GM19455 (cell line): ENCODE data around the gene LIPM.

Experiments used
- ATAC-seq: cut with Tn5 transposase; IDR thresholded peaks from one replicate; pipeline ENCODE4 v1.9.1; 2021; ENCODE audit not compliant: unreplicated experiment

The LIPM gene, protein sequence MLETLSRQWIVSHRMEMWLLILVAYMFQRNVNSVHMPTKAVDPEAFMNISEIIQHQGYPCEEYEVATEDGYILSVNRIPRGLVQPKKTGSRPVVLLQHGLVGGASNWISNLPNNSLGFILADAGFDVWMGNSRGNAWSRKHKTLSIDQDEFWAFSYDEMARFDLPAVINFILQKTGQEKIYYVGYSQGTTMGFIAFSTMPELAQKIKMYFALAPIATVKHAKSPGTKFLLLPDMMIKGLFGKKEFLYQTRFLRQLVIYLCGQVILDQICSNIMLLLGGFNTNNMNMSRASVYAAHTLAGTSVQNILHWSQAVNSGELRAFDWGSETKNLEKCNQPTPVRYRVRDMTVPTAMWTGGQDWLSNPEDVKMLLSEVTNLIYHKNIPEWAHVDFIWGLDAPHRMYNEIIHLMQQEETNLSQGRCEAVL

DNA sequence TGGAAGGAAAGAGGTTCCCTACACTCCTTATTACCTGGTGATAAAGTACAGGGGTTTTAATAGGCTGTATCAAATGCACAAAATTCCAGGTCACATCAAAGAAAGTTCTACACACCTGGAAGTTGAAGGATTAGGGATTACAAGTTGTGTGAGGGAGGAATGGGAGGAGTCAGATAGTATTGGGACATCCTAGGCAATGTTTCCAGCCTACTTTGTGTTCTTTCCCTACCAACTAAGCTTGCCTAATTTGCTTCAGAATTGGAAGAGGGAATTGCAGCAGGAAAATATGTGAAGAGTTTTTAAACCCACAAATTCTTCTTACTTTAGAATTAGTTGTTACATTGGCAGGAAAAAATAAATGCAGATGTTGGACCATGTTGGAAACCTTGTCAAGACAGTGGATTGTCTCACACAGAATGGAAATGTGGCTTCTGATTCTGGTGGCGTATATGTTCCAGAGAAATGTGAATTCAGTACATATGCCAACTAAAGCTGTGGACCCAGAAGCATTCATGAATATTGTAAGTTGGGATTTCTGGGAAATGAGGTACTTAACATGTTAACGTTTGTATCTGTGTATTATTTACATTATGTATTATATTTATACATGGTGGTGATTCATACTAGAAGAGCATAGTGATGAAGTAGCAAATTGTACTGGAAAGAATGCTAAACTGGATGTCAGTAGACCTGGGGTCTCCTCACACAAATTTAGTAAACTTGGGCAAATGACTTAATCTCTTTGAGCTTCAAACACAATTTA, at the start of gene LIPM:
TSS of gene LIPM (plus strand) at position 208 of the 763 bp plus-strand sequence. CDS start at position 375, 167 bp downstream.
- no peak for ATAC-seq

DNA sequence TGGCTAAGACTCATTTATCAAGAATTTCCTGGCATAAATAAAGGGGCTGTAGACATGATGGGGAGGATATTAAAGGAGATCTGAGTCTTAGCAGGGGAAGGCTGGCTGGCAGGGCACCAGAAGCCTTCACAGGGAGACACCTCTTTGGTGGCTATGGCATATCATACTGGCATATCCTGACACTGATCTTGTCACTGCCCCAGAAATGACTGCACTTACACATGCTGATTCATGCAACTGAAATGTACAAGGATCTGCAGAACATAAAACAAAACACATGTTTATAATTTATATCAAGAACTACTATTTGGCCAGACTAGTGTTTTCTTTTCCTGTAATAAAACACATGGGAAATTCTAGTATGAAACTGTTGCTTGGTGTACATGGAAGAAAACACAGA, 48.2 kb upstream of the LIPM start:
- no peak for ATAC-seq

DNA sequence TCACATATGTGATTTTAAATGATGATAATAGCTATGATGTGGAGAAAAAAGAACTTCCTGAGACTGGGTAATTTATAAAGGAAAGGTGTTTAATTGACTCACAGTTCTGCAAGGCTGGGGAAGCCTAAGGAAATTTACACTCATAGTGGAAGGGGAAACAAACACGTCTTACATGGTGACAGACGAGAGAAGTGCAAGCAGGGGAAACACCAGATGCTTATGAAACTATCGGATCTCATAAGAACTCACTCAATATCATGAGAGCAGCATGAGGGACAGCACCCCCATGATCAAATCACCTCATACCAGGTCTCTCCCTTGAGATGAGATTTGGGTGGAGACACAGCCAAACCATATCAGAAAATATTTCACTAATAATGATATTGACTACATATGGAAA, 46.8 kb upstream of the LIPM start:
- no peak for ATAC-seq

DNA sequence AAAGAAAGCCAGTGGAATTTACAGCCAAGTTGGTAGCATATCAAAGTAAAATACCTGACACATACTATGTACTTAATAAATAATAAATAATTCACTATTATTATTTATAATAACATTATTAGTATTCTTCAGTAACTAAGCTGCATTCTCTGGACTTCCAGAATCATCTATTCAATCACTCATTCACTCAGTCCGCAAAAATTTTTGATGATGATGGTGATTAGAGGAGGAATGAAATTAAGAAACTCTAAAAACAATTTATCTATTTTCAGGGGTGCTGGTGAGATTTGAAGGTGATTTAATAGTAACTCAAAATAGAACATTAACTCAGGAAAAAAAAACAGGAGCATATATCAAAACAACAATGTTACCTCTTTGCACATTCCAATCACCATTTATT, 45.9 kb upstream of the LIPM start:
- no peak for ATAC-seq

DNA sequence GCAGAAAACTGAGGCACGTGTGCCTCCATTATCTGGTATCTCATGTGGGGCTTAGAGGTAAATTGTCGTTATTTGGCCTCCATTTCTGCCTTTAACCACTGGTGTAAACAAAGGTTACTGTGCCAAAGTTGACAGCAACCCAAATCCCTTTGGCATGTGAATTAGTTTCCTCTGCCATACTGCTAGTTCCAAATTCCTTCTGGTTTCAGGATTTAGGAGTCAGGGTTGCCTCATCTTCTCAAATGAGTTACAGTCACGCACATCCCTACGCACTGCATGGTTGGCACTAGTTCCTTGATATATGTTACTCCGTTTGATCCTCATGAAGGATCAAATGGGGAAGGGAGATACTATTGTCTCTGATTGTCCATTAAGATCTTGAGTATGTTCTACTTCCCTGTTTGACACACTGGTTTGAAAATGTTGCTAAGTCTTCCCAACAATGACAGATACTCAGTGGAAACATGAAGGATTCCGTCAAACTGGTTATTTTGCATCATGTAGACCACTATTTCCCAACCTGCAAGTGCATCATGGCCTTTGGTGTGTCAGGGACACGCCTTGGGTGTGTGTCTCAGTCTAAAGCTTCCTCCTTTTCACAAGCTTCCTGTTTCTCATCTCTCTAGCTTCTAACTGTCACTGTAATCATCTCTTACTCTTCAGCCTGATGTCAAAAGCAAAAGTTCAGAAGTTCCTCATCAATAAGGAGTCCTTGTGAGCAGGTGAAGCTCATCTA, 43.0 kb upstream of the LIPM start, which contains the start of gene LIPN:
TSS of gene LIPN (plus strand) at position 655 of the 736 bp plus-strand sequence. CDS start 1,386 bp downstream, outside the sequence.
- ATAC-seq, result no peak

DNA sequence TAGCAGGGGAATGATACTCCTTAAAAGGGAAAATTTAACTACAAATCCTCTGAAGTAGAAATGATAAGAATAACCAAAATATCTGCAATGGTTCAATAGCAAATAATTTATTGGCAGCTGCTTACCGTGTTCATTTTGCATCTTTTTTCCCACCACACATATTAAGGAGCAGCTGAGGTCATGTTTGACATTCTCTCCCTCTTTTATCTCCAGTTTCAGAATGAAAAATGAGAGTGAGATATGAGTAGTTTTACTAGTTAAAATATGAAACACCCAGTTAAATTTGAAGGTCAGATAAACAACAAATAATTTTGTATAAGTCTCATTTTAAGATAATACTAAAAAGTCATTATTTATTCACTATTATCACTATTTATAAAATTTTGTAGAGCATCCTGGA, 39.6 kb upstream of the LIPM start:
- ATAC-seq, result no peak

DNA sequence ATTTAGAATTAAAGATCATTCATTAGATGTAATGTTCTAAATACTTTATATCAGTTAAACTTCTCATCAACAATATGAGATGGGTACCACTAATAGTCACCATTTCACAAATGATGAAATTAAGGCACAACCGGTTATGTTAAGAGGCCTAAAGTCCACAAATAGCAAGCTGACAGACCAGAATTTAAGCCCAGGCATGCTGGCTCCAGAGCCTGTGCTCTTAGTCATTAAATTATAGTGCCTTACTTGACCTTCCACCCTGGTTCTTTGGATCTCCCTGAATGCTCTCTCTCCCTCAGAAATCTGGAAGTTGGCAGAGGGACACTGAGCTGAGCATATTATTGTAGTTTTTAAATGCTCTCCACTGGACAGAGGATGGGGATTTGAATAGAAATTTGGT, 39.1 kb upstream of the LIPM start:
- ATAC-seq, result no peak

DNA sequence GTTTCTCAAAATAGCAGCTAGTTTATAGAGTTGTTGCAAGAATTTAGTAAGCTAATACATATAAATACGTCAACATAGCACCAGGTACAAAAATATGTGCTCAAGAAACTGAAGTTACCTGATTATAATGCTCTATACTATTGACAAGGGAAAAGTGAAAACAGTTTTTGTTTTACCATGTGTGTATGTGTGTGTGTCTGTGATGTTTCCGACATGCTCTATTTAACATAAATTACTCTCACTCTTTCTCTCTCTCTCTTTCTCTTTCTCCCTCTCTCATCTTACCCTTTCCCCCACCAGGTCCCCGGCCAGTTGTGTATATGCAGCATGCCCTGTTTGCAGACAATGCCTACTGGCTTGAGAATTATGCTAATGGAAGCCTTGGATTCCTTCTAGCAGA, 38.4 kb upstream of the LIPM start:
- no peak for ATAC-seq

DNA sequence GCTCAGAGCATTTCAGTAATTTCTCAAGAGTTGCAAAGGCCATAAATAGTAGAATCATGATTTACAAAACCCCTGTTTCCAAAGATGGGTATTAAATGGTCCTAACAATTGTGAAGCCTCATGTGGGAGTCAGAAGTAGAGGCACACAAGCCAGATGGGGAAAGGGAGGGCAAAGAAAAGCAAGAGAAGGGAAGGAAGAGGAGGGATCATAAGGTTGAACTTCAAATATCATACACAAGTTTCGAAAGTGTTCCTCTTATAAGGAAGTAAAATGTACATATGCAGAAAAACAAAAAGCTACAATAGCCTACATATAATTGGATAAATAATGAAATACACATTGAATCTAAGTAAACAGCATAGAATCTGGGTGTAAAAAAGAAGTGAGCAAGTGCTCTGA, 36.7 kb upstream of the LIPM start:
- ATAC-seq, result no peak

DNA sequence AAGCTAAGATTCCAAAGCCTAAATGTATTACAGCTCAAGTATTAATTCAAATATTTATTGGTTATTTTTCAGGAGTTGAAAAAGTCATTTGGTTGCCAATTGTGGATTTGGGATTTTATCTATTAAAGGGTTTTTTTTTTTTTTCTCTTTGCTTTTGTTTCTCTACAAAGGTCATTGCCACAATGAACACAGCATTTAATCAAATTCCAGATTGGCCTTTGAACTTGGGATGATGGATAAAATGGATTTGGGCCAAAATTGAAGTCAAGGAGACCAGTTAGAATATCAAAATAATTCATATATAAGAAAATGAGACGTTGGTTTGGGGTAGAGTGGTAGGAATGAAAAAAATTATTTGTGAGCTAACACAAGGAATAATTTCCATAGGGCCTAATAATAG, 33.1 kb upstream of the LIPM start:
- no peak for ATAC-seq

DNA sequence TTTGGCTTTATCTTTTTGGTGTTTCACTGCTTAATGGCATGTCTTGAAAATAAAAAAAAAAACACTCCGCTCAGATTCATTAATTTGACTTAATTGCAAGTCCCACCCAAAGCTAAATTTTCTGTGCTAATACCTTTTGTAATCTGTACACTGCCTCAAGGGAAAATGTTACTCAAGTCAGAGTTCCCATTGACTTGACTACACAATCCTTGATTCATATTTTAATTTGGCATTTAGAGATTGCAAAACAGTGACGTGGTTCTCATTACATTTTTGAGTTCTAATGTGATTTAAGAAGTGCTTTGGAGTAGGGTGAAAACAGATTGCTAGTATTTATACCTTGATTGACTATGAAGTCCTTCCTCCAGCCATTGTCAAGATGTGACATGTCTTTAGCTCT, 21.3 kb upstream of the LIPM start:
- no peak for ATAC-seq

DNA sequence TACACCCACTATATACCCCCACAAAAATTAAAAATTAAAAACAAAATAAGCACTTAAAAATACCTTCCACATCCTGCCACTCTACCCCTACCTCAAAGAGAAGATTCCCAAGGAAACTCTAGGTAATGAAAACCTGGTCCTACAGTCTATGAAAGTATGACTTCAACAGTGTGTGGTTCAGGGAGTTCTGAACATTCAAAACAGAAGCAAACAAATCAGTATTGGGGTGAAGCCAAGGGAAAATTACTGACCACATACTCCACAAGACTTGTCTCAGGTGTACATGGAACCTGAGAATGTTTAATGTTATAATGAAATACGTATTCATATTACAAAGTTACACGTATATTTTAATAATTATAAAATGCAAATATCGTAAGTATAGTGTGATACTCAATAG, 20.3 kb upstream of the LIPM start:
- no peak for ATAC-seq

DNA sequence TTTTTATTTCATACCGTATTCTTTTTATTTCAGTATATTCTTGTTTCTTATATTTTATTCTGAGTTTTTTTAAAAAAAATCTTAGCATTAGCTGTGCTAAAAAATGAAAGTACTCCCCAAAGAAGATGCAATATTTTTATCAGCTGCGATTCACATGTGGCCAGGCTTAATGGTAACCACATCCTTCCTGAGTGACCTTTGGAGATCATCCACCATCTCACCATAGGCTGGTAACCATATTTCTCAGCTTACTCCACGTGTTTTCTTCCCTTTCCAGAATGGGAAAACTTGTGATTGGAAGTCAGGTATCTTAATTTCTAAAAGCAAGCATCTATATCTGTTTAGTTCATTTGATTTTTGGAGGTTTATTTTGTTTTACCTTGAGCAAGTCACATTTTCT, 18.8 kb upstream of the LIPM start:
- ATAC-seq, result no peak

DNA sequence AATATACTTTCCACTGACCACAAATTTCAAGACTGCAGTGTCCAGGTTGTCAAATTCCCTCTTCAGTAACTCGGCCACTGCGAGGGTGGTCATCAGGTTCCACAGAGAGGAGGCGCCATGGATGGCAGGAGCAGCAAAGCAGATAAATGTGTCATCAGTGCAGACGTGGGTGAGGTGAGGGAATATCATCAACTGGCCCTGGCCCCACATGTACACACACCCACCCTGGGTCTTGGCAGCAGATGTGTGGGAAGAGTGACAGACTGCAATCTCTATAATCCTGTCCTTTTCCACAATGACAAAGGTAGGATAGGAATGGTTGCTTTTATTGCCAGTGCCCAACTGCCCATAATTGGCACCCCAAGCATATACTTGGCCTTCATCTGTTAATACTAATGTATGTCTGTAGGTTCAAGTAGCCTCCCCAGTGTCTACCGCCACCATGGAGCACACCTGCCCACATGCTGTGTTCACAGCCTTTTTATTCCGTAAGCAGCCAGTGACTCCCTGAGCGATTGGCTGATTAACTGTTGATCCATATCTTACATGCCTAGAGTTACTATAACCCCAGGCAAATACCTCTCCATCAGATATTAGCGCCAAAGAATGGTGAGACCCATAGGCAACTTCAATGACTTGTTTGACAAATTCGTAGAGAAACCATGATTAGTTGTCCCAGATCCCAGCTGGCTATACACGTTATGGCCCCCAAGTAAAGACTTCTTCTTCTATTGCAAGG, 16.3 kb upstream of the LIPM start:
- no peak for ATAC-seq

DNA sequence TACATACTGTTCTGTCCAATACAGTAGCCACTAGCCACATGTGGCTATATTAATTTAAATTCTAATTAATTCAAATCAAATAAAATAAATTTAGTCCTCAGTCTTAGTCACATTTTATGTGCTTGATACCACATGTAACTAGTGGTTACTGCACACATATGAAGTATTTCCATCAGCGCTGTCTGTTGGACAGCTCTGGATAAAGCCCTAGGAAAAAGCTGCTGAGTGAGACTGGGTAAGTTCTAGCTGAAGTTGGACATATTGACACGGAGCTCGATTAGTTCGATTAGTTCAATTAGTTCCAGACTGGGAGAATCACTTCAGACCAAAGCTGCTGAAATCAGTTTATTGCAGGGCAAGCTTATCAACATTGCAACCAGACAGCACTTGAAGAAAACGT, 15.1 kb upstream of the LIPM start:
- ATAC-seq, result no peak

DNA sequence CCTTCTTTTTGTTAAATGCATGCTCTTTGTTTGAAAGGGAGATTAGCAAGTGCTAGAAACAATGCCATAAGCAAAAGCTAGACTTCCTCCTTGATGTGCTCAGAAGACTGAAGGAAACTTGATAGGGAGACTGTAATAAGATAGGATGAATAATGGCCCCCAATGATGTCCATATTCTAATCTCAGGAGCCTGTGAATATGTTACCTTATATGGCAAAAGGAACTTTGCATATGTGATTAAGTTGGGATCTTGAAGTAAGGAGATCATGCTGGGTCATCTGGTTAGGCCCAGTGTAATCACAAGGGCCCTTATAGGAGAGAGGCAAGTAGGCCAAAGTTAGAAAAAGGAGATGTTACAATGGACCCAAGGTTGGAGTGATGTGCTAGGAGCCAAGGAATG, 13.6 kb upstream of the LIPM start:
- no peak for ATAC-seq

DNA sequence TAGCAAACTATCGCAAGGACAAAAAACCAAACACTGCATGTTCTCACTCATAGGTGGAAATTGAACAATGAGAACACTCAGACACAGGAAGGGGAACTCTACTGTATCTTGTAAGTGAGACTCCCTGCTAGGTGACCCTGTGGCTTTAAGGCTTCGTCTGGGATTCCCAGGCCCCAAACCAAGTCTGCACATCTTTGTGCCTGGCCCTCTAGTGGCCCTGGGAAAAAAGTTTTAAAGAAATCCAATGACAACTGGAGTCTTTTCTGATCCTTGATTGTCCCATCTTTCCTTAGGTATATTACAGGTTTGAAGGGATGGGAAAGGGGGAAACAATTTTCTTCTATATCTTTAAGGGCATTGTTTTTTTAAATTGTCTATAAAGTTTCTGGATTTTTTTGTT, 10.6 kb upstream of the LIPM start:
- no peak for ATAC-seq

DNA sequence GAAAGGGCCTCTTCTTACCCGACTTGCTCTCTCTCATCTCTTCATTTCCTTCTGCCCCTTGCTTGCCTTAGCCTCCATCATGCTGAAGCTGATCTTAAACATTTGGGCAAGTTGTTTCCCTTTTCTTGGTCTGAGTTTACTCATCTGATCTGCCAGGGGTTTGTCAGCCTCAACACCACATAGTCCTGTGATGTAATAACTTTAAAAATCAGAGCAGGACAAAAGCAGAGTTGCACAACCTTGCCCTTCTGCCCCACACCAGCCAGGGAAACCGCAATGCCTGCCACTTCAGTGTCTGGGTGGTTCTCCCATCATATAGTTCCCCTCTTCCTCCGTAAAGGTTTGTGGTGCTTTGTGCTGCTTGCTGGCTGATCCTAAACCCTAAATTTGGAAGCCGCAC, 9.9 kb upstream of the LIPM start:
- no peak for ATAC-seq

DNA sequence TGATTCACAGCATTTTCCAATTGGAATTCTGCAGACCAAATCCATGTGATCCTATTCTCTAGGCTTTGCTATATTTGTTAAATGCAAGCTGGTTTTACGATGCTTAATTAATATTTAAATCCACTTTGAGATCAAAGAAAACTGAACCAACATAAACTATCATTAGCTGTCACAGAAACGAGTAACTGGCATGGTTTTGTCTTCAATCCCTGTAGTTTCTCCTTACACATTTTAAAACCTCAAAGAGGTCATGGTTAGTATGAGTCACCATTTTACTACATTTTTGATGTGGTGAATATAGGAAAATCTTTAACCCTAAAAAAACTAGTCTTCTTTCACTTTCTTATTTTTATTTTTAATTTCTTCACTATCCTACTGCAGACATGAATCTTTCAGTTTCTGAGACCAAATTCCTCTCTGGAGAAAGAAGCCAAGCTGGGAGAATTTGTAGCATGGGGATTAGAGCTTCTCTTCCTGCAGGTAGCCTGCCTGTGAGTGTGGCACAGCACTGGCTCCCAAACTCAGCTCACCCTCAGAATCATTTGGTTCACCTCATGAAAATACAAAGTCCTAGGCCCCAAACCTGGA, 8.7 kb upstream of the LIPM start:
- no peak for ATAC-seq

DNA sequence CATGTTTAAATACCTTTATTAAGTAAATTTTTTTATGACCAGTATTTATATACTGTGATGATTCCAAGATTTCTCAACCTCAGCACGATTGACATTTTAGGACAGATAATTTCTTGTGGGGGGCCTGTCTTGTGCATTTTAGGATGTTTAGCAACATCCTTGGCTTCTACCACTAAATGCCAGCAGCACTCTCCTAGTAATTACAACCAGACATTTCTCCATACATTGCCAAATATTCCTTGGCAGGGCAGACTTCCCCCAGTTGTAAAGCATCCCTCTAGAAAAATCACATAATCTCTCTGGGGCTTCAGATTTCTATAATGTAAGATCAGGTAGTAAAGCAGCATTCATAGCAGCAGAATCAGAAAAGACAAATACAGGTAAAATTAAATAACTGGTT, 7.8 kb upstream of the LIPM start:
- no peak for ATAC-seq
